Uterus (tissue), 2 donors: ENCODE results near the gene TTLL10.

Experiments
- CTCF ChIP-seq, 4 experiments: fragments of 200-600 bp in 2 of 4; fragments of 450-650 bp in 2 of 4; sonication (generic) in 2 of 4; IDR thresholded peaks; one replicate each; pipeline ENCODE4 v1.5.1; 2016 to 2019; ENCODE audit warnings: antibody characterized with exemption in 4 of 4, mild to moderate bottlenecking in 2 of 4, moderate library complexity in 1 of 4
- POLR2A ChIP-seq, 2 donors: fragments of 450-650 bp; IDR thresholded peaks; one replicate each; pipeline ENCODE4 v1.6.1; 2016; ENCODE audit warnings: antibody characterized with exemption in 2 of 2, mild to moderate bottlenecking in 1 of 2, moderate library complexity in 1 of 2

DNA sequence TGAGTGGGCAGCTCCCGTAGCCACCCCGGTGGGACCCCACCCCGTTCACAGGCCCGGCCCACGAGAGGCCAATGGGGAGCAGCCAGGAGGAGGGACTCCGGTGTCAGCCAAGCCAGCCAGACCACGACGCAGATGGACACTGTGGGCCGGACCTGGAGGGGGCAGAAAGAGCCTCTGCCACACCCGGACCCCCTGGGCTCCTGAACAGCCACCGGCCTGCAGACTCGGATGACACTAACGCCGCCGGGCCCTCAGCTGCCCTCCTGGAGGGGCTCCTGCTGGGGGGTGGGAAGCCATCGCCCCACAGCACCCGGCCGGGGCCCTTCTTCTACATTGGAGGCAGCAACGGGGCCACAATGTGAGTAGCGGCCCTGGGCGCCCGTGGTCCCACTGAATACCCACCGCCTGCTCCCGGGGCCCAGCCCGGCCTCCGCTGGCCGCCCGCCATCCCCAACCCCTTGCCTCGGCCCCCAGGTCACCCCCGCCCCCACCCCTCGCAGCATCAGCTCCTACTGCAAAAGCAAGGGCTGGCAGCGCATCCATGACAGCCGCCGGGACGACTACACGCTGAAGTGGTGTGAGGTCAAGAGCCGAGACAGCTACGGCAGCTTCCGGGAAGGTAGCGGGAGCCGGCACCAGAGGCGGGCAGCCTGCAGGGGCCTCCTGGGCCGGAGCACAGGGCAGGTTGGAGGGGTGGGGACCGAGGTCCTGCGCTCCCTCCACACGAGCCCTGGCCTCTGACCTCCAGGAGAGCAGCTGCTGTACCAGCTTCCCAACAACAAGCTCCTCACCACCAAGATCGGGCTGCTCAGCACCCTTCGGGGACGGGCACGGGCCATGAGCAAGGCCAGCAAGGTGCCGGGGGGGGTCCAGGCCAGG is 6.5 kb downstream of the TTLL10 start:
- TF ChIP-seq CTCF (IDR thresholded peaks at IDR 0.05), result no peak
- no peak for TF ChIP-seq POLR2A (IDR thresholded peaks at IDR 0.05)
